ENCODE results near the gene DRAP1.

DRAP1 gene

DNA sequence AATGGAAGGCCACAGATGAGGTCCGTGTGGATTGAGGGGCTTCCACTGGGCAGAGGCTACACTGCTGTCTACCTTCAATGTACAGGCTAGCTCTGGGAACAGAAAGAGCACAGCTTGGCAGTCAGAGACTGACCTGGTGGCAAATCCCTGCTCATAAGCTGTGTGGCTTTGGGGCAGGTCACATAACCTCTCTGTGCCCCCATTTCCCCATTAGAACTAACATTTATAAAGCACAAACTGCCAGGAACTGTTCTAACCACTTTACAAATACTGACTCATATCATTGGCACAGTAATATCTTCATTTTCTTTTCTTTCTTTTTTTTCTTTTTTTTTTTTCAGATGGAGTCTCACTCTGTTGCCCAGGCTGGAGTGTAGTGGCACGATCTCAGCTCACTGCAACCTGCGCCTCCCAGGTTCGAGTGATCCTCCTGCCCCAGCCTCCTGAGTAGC is 22.2 kb upstream of the DRAP1 start:
- no peak for DNase-seq (ENCODE audit: low read depth in 1 of 2, low spot score in 1 of 2)
- no peak overlapping the region for H3K27ac ChIP-seq (replicated peaks)
- H3K27me3 ChIP-seq (ENCODE audit: insufficient read depth, poor library complexity, severe bottlenecking) = no peaks in the 10 kb centered on the region
- TF ChIP-seq SPI1 (IDR thresholded peaks at IDR 0.05; ENCODE audit: borderline replicate concordance, low read depth) (no peak), GABPA (IDR thresholded peaks at IDR 0.05; ENCODE audit: low read depth) (no peak), POLR2AphosphoS5 (IDR thresholded peaks at IDR 0.05; ENCODE audit: low read depth) (no peak)
- TF ChIP-seq, protein P1, sequence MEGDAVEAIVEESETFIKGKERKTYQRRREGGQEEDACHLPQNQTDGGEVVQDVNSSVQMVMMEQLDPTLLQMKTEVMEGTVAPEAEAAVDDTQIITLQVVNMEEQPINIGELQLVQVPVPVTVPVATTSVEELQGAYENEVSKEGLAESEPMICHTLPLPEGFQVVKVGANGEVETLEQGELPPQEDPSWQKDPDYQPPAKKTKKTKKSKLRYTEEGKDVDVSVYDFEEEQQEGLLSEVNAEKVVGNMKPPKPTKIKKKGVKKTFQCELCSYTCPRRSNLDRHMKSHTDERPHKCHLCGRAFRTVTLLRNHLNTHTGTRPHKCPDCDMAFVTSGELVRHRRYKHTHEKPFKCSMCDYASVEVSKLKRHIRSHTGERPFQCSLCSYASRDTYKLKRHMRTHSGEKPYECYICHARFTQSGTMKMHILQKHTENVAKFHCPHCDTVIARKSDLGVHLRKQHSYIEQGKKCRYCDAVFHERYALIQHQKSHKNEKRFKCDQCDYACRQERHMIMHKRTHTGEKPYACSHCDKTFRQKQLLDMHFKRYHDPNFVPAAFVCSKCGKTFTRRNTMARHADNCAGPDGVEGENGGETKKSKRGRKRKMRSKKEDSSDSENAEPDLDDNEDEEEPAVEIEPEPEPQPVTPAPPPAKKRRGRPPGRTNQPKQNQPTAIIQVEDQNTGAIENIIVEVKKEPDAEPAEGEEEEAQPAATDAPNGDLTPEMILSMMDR (IDR thresholded peaks at IDR 0.05; ENCODE audit: insufficient read depth, low read length) = no peak
- TF ChIP-seq, protein P2, sequence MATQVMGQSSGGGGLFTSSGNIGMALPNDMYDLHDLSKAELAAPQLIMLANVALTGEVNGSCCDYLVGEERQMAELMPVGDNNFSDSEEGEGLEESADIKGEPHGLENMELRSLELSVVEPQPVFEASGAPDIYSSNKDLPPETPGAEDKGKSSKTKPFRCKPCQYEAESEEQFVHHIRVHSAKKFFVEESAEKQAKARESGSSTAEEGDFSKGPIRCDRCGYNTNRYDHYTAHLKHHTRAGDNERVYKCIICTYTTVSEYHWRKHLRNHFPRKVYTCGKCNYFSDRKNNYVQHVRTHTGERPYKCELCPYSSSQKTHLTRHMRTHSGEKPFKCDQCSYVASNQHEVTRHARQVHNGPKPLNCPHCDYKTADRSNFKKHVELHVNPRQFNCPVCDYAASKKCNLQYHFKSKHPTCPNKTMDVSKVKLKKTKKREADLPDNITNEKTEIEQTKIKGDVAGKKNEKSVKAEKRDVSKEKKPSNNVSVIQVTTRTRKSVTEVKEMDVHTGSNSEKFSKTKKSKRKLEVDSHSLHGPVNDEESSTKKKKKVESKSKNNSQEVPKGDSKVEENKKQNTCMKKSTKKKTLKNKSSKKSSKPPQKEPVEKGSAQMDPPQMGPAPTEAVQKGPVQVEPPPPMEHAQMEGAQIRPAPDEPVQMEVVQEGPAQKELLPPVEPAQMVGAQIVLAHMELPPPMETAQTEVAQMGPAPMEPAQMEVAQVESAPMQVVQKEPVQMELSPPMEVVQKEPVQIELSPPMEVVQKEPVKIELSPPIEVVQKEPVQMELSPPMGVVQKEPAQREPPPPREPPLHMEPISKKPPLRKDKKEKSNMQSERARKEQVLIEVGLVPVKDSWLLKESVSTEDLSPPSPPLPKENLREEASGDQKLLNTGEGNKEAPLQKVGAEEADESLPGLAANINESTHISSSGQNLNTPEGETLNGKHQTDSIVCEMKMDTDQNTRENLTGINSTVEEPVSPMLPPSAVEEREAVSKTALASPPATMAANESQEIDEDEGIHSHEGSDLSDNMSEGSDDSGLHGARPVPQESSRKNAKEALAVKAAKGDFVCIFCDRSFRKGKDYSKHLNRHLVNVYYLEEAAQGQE (IDR thresholded peaks at IDR 0.05; ENCODE audit: insufficient replicate concordance, low read depth) = no peak
- H3K4me3 ChIP-seq (replicated peaks; ENCODE audit: insufficient read depth, low read length) = no peak overlapping the region

DNA sequence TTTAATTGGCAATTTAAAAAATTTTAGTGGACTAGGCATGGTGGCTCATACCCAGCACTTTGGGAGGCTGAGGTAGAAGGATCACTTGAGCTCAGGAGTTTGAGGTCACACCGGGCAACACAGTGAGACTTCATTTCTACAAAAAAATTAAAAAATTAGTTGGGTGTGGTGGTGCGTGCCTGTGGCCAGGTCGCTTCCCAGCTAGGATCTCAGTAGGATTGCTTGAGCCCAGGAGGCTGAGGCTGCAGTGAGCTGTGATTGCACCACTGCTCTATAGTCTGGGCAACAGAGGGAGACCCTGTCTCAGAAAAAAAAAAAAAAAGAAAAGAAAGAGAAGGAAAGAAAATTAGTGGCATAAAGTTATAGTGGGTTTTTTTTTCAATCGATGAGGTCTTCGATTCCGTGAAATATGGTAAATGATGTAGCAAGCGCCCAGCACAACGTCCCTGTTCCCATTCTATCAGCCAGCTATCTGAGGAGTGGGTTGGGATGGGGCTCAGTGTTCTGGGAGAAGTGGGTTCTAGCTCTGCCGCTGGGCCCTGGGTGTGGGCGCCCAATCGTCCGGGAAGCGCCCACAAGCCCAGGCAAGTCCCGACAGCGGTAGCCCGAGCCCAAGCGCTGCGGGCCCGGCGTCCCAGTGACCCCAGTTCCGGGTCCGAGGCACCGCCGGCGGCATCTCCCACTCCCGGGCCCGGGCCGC is 20.4 kb upstream of the DRAP1 start:
- H3K4me3 ChIP-seq (replicated peaks; ENCODE audit: insufficient read depth, low read length) = peak overlapping the region; percentile 50
- H3K27ac ChIP-seq (replicated peaks) = no peak overlapping the region; the same call in 1 of the 2 replicates

DNA sequence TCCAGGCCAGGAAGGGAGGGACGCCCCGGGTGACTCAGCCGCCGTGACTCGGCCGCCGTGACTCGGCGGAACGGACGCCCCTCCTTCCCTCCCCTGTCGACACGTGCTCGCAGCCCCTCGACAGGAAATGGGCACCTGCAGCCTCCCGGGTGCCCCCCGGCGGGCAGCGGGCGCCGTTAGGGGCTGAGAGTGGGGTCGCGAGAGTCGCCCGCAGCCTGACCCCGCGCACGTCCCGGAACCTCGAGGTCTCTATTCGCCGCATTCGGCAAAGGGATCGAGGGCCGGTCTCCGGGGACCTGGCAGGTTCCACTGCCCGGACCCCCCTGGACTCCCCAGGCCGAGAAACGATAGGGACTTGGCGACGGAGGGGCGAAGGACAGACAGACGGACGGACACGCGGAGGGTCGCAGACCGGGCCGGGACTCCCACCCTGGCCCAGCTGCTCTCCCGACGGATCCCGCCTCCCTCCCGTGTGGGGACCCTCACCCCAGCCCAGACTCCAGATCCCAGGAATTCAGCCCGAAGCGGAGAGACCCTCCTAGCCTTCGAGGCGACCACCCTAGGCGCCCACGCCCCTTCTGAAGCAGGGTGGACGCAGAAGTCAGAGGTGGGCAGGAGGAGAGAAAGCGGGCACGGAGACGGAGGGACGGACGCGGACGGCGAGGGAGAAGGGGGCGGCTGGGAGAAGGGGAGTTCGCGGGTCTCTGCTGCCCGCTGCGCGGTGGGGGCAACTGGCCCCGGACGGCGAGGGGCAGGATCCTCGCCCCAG is 19.7 kb upstream of the DRAP1 start:
- Histone ChIP-seq H3K4me3 (replicated peaks; ENCODE audit: insufficient read depth, low read length) (peak overlapping the region; percentile 50), H3K27ac (replicated peaks) (peak overlapping the region; percentile 49), H3K27me3 (ENCODE audit: insufficient read depth, poor library complexity, severe bottlenecking) (no peaks in the 10 kb centered on the region)
- no peak for TF ChIP-seq GABPA (IDR thresholded peaks at IDR 0.05; ENCODE audit: low read depth)
- TF ChIP-seq, protein P1 (IDR thresholded peaks at IDR 0.05; ENCODE audit: insufficient read depth, low read length) = no peak
- no peak for TF ChIP-seq SPI1 (IDR thresholded peaks at IDR 0.05; ENCODE audit: borderline replicate concordance, low read depth)
- TF ChIP-seq, protein P2 (IDR thresholded peaks at IDR 0.05; ENCODE audit: insufficient replicate concordance, low read depth) = no peak
- no peak for TF ChIP-seq POLR2AphosphoS5 (IDR thresholded peaks at IDR 0.05; ENCODE audit: low read depth)
- DNase-seq (ENCODE audit: low read depth in 1 of 2, low spot score in 1 of 2) = no peak

More for the DNA sequence above, 20.4 kb upstream of the DRAP1 start:
- no peaks in the 10 kb centered on the region for H3K27me3 ChIP-seq (ENCODE audit: insufficient read depth, poor library complexity, severe bottlenecking)
- TF ChIP-seq, protein P2 (IDR thresholded peaks at IDR 0.05; ENCODE audit: insufficient replicate concordance, low read depth) = no peak
- TF ChIP-seq SPI1 (IDR thresholded peaks at IDR 0.05; ENCODE audit: borderline replicate concordance, low read depth) (no peak), GABPA (IDR thresholded peaks at IDR 0.05; ENCODE audit: low read depth) (no peak), POLR2AphosphoS5 (IDR thresholded peaks at IDR 0.05; ENCODE audit: low read depth) (no peak)
- TF ChIP-seq, protein P1 (IDR thresholded peaks at IDR 0.05; ENCODE audit: insufficient read depth, low read length) = no peak
- DNase-seq (ENCODE audit: low read depth in 1 of 2, low spot score in 1 of 2) = no peak
